GM19035 (cell line): ENCODE results near the gene SLC8A1.
"Not testable (repeated sequence)": the region's sequence is repeated elsewhere in the genome, so short reads cannot be mapped to it uniquely, and the experiment has no call there.

ENCODE experiments used
- ATAC-seq: cut with Tn5 transposase; IDR thresholded peaks from one replicate; pipeline ENCODE4 v1.9.1; 2021; ENCODE audit not compliant: unreplicated experiment

SLC8A1 gene

GRCh38 chr2:40093021-40093675 lies 358.7 kb downstream of the SLC8A1 start:
- no peak for ATAC-seq

- ATAC-seq, result no peak
These were observed 361.8 kb downstream of the SLC8A1 start for GRCh38 chr2:40090044-40090443.

GRCh38 chr2:40087927-40088326 lies 364.0 kb downstream of the SLC8A1 start:
- no peak for ATAC-seq

- no peak for ATAC-seq
These were observed 364.5 kb downstream of the SLC8A1 start for GRCh38 chr2:40087434-40087833.

- ATAC-seq, result no peak
These were observed 366.1 kb downstream of the SLC8A1 start for GRCh38 chr2:40085786-40086185.

GRCh38 chr2:40073336-40073735 lies 378.6 kb downstream of the SLC8A1 start:
- not testable (repeated sequence) for ATAC-seq

- ATAC-seq, result no peak
These were observed 379.3 kb downstream of the SLC8A1 start for GRCh38 chr2:40072442-40073232.

- ATAC-seq, result no peak
These were observed 389.5 kb downstream of the SLC8A1 start for GRCh38 chr2:40062381-40062780.

GRCh38 chr2:40049781-40050180 lies 402.1 kb downstream of the SLC8A1 start:
- ATAC-seq, result no peak

- no peak for ATAC-seq
These were observed 403.4 kb downstream of the SLC8A1 start for GRCh38 chr2:40048506-40048905.

GRCh38 chr2:40047406-40047805 lies 404.5 kb downstream of the SLC8A1 start:
- no peak for ATAC-seq
